ENCODE data around the gene NCOA1. TPM values are rescaled to one million over a fixed set of nuclear protein-coding genes. Genes with fewer than 3 reads are reported as not detected.

Gene NCOA1
- total RNA-seq, 1 experiment from 2014 or later: 11.6 TPM

DNA sequence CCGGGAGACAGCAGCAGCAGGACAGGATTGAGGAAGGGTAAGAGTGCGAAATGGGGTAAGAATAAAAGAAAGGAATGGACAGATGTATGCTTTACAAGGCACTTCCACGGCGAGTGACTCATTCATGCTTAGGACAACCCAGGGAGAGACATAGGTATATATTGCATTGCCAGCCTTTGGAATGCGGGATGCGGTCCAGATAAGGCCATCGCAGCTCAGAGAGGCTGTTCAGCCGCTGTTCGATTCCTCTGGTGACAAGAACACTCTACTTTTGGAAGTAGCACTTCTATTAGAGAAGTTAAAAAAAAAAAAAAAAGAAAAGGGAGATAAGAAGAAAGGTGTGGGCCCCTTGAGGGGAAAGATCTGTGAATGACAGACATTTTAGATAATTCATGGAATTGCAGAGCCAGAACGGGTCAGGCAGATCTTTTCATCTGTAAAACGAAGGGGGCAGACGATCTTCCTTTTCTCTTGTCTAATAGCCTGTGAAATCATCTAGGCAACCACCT, 819 bp upstream of the NCOA1 start:
- no peaks in the 10 kb centered on the region for H3K36me3 ChIP-seq (ENCODE audit: low read depth)
- peak overlapping the region; percentile 55 for H3K4me3 ChIP-seq
- BruUV-seq (replicated peaks): TSS peak; percentile 91
- H3K79me2 ChIP-seq (ENCODE audit: low read depth): peaks cover 31% of the 10 kb centered on the region
- H3K4me1 ChIP-seq (replicated peaks; ENCODE audit: insufficient read depth): peaks cover 25% of the 10 kb centered on the region
- H4K20me1 ChIP-seq (ENCODE audit: insufficient read depth): no peaks in the 10 kb centered on the region
- peak overlapping the region; percentile 62 for H3K4me2 ChIP-seq
- peak overlapping the region; percentile 75 for H2AFZ ChIP-seq
- peaks cover 16% of the 10 kb centered on the region; the same call in 1 of the 2 replicates for H3F3A ChIP-seq (ENCODE audit: insufficient read depth, low read depth)
- CTCF ChIA-PET: interaction anchor here (0.6 kb wide), 1 partner anchor 413 kb away, joined by 5 read pairs; no protein-coding TSS in a partner anchor
- intact Hi-C loops (cut with micrococcal nuclease; ENCODE audit: unreplicated experiment): loop anchor here (1.0 kb wide), 1 partner anchor 303 kb away; the partner anchor contains the start of genes CENPO and PTRHD1
- H3K9me3 ChIP-seq (ENCODE audit: insufficient read depth, low read depth): no peaks in the 10 kb centered on the region
- no peaks in the 10 kb centered on the region for H3K27me3 ChIP-seq (ENCODE audit: insufficient read depth, low read depth)
- H3K9me2 ChIP-seq (ENCODE audit: insufficient read depth): no peaks in the 10 kb centered on the region
- POLR2A ChIA-PET (ENCODE audit: unreplicated experiment): no interaction called here
- peak; percentile 54 to 84 for DNase-seq
- H3K27ac ChIP-seq: no peak overlapping the region
- TF ChIP-seq, protein P1, sequence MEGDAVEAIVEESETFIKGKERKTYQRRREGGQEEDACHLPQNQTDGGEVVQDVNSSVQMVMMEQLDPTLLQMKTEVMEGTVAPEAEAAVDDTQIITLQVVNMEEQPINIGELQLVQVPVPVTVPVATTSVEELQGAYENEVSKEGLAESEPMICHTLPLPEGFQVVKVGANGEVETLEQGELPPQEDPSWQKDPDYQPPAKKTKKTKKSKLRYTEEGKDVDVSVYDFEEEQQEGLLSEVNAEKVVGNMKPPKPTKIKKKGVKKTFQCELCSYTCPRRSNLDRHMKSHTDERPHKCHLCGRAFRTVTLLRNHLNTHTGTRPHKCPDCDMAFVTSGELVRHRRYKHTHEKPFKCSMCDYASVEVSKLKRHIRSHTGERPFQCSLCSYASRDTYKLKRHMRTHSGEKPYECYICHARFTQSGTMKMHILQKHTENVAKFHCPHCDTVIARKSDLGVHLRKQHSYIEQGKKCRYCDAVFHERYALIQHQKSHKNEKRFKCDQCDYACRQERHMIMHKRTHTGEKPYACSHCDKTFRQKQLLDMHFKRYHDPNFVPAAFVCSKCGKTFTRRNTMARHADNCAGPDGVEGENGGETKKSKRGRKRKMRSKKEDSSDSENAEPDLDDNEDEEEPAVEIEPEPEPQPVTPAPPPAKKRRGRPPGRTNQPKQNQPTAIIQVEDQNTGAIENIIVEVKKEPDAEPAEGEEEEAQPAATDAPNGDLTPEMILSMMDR (conservative IDR thresholded peaks at IDR 0.05): no peak
- no peak for TF ChIP-seq EZH2 (IDR thresholded peaks at IDR 0.05; ENCODE audit: low read depth)

DNA sequence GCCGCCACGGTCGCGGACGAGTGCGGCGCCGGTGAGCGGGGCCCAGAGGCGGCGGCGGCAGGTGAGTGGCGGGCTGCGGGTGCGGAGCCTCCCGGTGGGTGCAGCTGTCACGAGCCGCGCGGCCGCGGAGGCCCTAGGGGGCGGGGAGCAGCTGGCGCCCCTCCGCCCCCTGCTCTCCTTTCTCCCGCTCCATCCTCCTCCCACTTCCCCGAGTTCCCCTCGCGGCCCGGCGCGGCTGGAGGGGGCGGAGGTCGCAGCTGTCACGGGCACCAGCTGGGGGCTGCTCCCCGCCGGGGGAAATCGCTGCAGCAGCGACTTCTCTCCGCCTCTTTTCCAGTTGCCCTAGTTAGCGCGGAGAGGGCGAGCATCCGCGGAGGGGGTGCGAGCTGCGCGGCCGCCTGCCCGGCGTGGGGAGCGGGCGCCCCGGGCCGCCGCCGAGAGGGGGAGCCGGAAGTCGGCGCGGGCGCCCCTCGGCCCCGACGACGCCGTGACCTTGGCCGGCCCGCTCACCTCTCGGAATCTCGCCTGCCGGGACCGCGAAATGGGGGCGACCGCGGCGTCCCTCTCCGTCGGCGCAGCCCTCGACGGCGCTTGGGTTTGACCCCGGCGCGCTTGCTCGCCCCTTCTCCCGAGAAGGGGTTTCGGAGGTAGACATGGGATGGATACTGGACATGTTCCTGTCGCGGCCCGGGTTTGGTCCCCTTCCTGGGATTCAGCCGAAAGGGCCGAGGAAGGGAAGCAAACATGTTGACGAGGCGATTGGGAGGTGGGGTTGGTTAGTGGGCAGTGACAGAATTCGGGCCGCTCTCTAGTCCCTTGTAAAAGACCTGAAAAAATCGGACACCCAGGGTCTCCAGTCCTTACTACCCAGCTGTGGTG, 727 bp downstream of the NCOA1 start:
- POLR2A ChIA-PET (ENCODE audit: unreplicated experiment): no interaction called here
- Histone ChIP-seq H3K9me3 (ENCODE audit: insufficient read depth, low read depth) (no peaks in the 10 kb centered on the region), H3K36me3 (ENCODE audit: low read depth) (no peaks in the 10 kb centered on the region), H3F3A (ENCODE audit: insufficient read depth, low read depth) (peaks cover 16% of the 10 kb centered on the region; the same call in 1 of the 2 replicates), H3K27ac (no peak overlapping the region), H3K4me2 (peak overlapping the region; percentile 81), H2AFZ (peak overlapping the region; percentile 82), H3K4me3 (peak overlapping the region; percentile 74), H3K9me2 (ENCODE audit: insufficient read depth) (no peaks in the 10 kb centered on the region), H3K27me3 (ENCODE audit: insufficient read depth, low read depth) (no peaks in the 10 kb centered on the region), H3K4me1 (replicated peaks; ENCODE audit: insufficient read depth) (peaks cover 25% of the 10 kb centered on the region), H3K79me2 (ENCODE audit: low read depth) (peaks cover 36% of the 10 kb centered on the region), H4K20me1 (ENCODE audit: insufficient read depth) (no peaks in the 10 kb centered on the region)
- CTCF ChIA-PET: no interaction called here
- TF ChIP-seq, protein P1 (conservative IDR thresholded peaks at IDR 0.05): no peak
- TF ChIP-seq EZH2 (IDR thresholded peaks at IDR 0.05; ENCODE audit: low read depth): no peak
- intact Hi-C loops (cut with micrococcal nuclease; ENCODE audit: unreplicated experiment): no loop called here
- peak in 1 of 2 experiments; percentile 26 for DNase-seq
- BruUV-seq (replicated peaks): no TSS peak

DNA sequence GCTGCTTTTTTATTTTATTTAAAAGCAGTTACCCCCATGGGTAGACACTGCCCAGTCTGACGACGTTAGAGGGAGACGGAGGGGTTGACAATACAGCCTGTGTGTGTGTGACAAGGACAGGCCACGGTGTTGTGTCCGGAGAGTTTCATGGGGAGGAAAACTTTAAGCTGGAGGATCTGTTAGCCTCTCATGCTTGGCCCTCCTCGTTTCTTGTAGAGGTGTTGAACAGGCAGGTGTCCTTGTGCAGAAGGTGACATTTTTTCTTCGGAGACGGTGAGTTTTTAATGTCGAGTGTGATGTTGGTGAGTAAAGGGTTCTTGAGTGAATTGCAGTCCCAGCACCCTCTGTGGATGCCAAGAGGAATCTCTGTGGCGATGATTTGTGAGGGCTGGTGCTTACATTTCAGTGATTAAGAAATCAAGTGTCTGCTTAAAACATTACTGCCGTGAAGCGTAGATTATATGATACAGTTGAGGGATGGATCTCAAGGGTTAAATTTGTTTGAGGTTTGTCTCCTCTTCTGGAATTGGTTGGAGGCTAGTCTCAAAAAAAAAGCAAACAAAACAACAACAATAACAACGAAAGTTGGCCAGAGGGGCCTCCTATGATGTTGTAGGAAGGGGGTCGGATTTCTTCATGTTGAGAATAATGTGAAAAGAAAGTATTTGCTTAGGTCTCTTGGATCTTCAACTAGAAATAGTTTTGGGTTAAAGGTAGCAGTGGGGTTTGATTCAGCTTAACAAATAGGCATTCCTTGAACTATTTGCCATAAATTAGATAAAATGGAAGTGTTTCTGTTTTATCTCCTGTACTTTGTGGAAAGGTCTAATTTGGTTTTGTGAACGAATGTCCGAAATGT, 1.6 kb downstream of the NCOA1 start:
- Histone ChIP-seq H3K9me3 (ENCODE audit: insufficient read depth, low read depth) (no peaks in the 10 kb centered on the region), H3K27me3 (ENCODE audit: insufficient read depth, low read depth) (no peaks in the 10 kb centered on the region), H2AFZ (0 out of 2 replicates have a peak overlapping the region, but pooled peaks have one; percentile 82), H3K79me2 (ENCODE audit: low read depth) (peaks cover 36% of the 10 kb centered on the region), H3K36me3 (ENCODE audit: low read depth) (no peaks in the 10 kb centered on the region), H3F3A (ENCODE audit: insufficient read depth, low read depth) (peaks cover 16% of the 10 kb centered on the region; the same call in 1 of the 2 replicates), H4K20me1 (ENCODE audit: insufficient read depth) (no peaks in the 10 kb centered on the region), H3K4me3 (peak overlapping the region; percentile 74; the same call in 1 of the 2 replicates), H3K4me1 (replicated peaks; ENCODE audit: insufficient read depth) (peaks cover 25% of the 10 kb centered on the region), H3K27ac (no peak overlapping the region), H3K9me2 (ENCODE audit: insufficient read depth) (no peaks in the 10 kb centered on the region), H3K4me2 (peak overlapping the region; percentile 81)
- BruUV-seq (replicated peaks): TSS peak; percentile 34
- intact Hi-C loops (cut with micrococcal nuclease; ENCODE audit: unreplicated experiment): no loop called here
- POLR2A ChIA-PET (ENCODE audit: unreplicated experiment): interaction anchor here (0.7 kb wide), 1 partner anchor 23 kb away, joined by 4 read pairs; no protein-coding TSS in a partner anchor
- CTCF ChIA-PET: no interaction called here
- no peak for DNase-seq
- TF ChIP-seq, protein P1 (conservative IDR thresholded peaks at IDR 0.05): no peak
- no peak for TF ChIP-seq EZH2 (IDR thresholded peaks at IDR 0.05; ENCODE audit: low read depth)
